HepG2 (cell line): ENCODE data around the gene C2orf15. TPM values are rescaled to one million over a fixed set of nuclear protein-coding genes. Genes with fewer than 3 reads are reported as not detected.

Source experiments
- KDM1A ChIP-seq: IDR thresholded peaks from 2 replicates; pipeline ENCODE4 v1.6.1; 2016; ENCODE audit warnings: missing compliant biosample characterization
- SMARCE1 ChIP-seq: fragments of 450-650 bp; IDR thresholded peaks from 2 replicates; pipeline ENCODE4 v1.6.1; 2017; ENCODE audit warnings: borderline replicate concordance
- TMF1 ChIP-seq: sonication (generic); formaldehyde crosslinking; IDR thresholded peaks from 2 replicates; pipeline ENCODE4 v1.8.1; 2022; ENCODE audit warnings: low read depth, missing genetic modification reagents
- ZBTB20 ChIP-seq: sonication (generic); formaldehyde crosslinking; IDR thresholded peaks from 2 replicates; pipeline ENCODE4 v1.8.1; 2023; ENCODE audit warnings: missing genetic modification reagents, low read depth, mild to moderate bottlenecking, borderline replicate concordance
- ZMAT3 ChIP-seq: sonication (generic); formaldehyde crosslinking; conservative IDR thresholded peaks from 2 replicates; pipeline ENCODE4 v1.7.0; 2021; ENCODE audit warnings: missing genetic modification reagents
- ZNF224 ChIP-seq: sonication (generic); formaldehyde crosslinking; IDR thresholded peaks from 2 replicates; pipeline ENCODE4 v1.5.0; 2020; ENCODE audit warnings: mild to moderate bottlenecking, missing genetic modification reagents
- ZNF292 ChIP-seq: sonication (generic); formaldehyde crosslinking; IDR thresholded peaks from 2 replicates; pipeline ENCODE4 v1.8.1; 2022; ENCODE audit warnings: mild to moderate bottlenecking, low read depth, missing genetic modification reagents, borderline replicate concordance
- ZNF3 ChIP-seq: IDR thresholded peaks from 2 replicates; pipeline ENCODE4 v1.7.0; 2017; ENCODE audit warnings: inconsistent platforms
- ZNF577 ChIP-seq: sonication (generic); formaldehyde crosslinking; IDR thresholded peaks from 2 replicates; pipeline ENCODE4 v1.4.0; 2020; ENCODE audit warnings: mild to moderate bottlenecking, low read depth, missing genetic modification reagents, borderline replicate concordance
- ZNF672 ChIP-seq: sonication (generic); formaldehyde crosslinking; IDR thresholded peaks from 2 replicates; pipeline ENCODE4 v1.8.1; 2022; ENCODE audit warnings: missing genetic modification reagents
- ZNF746 ChIP-seq: sonication (generic); formaldehyde crosslinking; IDR thresholded peaks from 2 replicates; pipeline ENCODE4 v1.8.0; 2022; ENCODE audit warnings: mild to moderate bottlenecking, missing genetic modification reagents
- ZNF772 ChIP-seq: sonication (generic); formaldehyde crosslinking; IDR thresholded peaks from 2 replicates; pipeline ENCODE4 v1.5.0; 2020; ENCODE audit warnings: mild to moderate bottlenecking, missing genetic modification reagents
- ZNF816 ChIP-seq: sonication (generic); formaldehyde crosslinking; IDR thresholded peaks from 2 replicates; pipeline ENCODE4 v1.8.0; 2022; ENCODE audit warnings: missing genetic modification reagents, mild to moderate bottlenecking, borderline replicate concordance
- polyA plus RNA-seq, 8 experiments: library from polyadenylated mRNA; depleted of rRNA in 3 of 8; stranded (reverse) in 7 of 8; unstranded in 1 of 8; fragments of >200 nt; fragmentation: Illumina TruSeq in 4 of 8; extraction: Trizol in 4 of 8; gene quantifications; 2 replicates each; pipeline versions ENCODE4 v1.2.1 to v1.2.3, GENCODE V29; 2011 to 2016; ENCODE audit warnings: low read depth in 4 of 8, missing spikeins in 1 of 8, mixed read lengths in 1 of 8; ENCODE audit not compliant: insufficient read depth in 1 of 8
- total RNA-seq, 5 experiments: library from RNA; depleted of rRNA; stranded (reverse); fragments of >200 nt; fragmentation: Illumina TruSeq; extraction: Trizol; gene quantifications; 2 replicates each; pipeline ENCODE4 v1.2.3, GENCODE V29; 2016; ENCODE audit warnings: low read depth in 1 of 5
- TF ChIP-seq, protein P1 (sequence below): sonication (generic); formaldehyde crosslinking; IDR thresholded peaks from 2 replicates; pipeline ENCODE4 v1.5.0; 2020; ENCODE audit warnings: mild to moderate bottlenecking, missing genetic modification reagents
- TF ChIP-seq, protein P2 (sequence below): sonication (generic); formaldehyde crosslinking; IDR thresholded peaks from 2 replicates; pipeline ENCODE4 v1.8.1; 2023; ENCODE audit warnings: missing genetic modification reagents, inconsistent platforms, borderline replicate concordance
- TF ChIP-seq, protein P3 (sequence below): sonication (generic); formaldehyde crosslinking; IDR thresholded peaks from 2 replicates; pipeline ENCODE4 v1.5.0; 2020; ENCODE audit warnings: mild to moderate bottlenecking, missing genetic modification reagents, moderate library complexity
- TF ChIP-seq, protein P4 (sequence below): sonication (generic); formaldehyde crosslinking; IDR thresholded peaks from 2 replicates; pipeline ENCODE4 v1.5.0; 2020; ENCODE audit warnings: missing genetic modification reagents, mild to moderate bottlenecking, borderline replicate concordance
- TF ChIP-seq, protein P5 (sequence below): sonication (generic); formaldehyde crosslinking; IDR thresholded peaks from 2 replicates; pipeline ENCODE4 v1.5.0; 2020; ENCODE audit warnings: missing genetic modification reagents
- TF ChIP-seq, protein P6 (sequence below): sonication (generic); formaldehyde crosslinking; IDR thresholded peaks from 2 replicates; pipeline ENCODE4 v1.4.0; 2020; ENCODE audit warnings: missing genetic modification reagents, low read depth, mild to moderate bottlenecking, borderline replicate concordance
- TF ChIP-seq, protein P7 (sequence below): sonication (generic); formaldehyde crosslinking; IDR thresholded peaks from 2 replicates; pipeline ENCODE4 v1.5.1; 2020; ENCODE audit warnings: missing genetic modification reagents, mild to moderate bottlenecking, borderline replicate concordance

Gene C2orf15
- total and polyA plus RNA-seq, 2 of the 13 experiments (the other 11 are each of a cell fraction or from before 2014, with no cell fraction given) = 5.5 to 8.3 TPM

DNA sequence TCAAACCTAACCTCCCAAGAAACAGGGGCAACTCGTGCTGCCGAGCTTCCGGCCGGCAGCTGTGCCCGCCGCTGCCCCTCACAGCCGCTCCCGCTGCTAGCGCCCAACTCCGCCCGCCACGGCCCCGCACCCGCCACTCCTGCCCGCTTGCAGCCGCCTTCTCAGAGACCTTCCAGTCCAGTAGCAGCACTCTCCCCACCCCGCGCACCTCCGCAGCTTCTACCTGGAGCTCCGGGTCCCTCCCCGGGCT is 722 bp upstream of the C2orf15 start (continued):
- TF ChIP-seq, protein P1, sequence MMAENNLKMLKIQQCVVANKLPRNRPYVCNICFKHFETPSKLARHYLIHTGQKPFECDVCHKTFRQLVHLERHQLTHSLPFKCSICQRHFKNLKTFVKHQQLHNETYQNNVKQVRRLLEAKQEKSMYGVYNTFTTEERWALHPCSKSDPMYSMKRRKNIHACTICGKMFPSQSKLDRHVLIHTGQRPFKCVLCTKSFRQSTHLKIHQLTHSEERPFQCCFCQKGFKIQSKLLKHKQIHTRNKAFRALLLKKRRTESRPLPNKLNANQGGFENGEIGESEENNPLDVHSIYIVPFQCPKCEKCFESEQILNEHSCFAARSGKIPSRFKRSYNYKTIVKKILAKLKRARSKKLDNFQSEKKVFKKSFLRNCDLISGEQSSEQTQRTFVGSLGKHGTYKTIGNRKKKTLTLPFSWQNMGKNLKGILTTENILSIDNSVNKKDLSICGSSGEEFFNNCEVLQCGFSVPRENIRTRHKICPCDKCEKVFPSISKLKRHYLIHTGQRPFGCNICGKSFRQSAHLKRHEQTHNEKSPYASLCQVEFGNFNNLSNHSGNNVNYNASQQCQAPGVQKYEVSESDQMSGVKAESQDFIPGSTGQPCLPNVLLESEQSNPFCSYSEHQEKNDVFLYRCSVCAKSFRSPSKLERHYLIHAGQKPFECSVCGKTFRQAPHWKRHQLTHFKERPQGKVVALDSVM (CRISPR knock-in tag) = no peak
- TF ChIP-seq ZMAT3 (peak; percentile 65; the same call in 1 of the 2 replicates), SMARCE1 (no peak), TMF1 (peak; percentile 20), ZNF292 (CRISPR knock-in tag) (peak; percentile 94; the same call in 1 of the 2 replicates), ZNF816 (peak; percentile 65; the same call in 1 of the 2 replicates), ZBTB20 (CRISPR knock-in tag) (peak; percentile 82), ZNF672 (CRISPR knock-in tag) (no peak), ZNF3 (CRISPR knock-in tag) (0 out of 2 replicates have a peak, but pooled peaks have one; percentile 27), ZNF772 (peak; percentile 71), ZNF224 (CRISPR knock-in tag) (peak; percentile 77; the same call in 1 of the 2 replicates), ZNF746 (CRISPR knock-in tag) (0 out of 2 replicates have a peak, but pooled peaks have one; percentile 52), ZNF577 (CRISPR knock-in tag) (no peak), KDM1A (CRISPR knock-in tag) (no peak)
- TF ChIP-seq, protein P2, sequence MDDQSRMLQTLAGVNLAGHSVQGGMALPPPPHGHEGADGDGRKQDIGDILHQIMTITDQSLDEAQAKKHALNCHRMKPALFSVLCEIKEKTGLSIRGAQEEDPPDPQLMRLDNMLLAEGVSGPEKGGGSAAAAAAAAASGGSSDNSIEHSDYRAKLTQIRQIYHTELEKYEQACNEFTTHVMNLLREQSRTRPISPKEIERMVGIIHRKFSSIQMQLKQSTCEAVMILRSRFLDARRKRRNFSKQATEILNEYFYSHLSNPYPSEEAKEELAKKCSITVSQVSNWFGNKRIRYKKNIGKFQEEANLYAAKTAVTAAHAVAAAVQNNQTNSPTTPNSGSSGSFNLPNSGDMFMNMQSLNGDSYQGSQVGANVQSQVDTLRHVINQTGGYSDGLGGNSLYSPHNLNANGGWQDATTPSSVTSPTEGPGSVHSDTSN (CRISPR knock-in tag) = 0 out of 2 replicates have a peak, but pooled peaks have one; percentile 56
- TF ChIP-seq, protein P3, sequence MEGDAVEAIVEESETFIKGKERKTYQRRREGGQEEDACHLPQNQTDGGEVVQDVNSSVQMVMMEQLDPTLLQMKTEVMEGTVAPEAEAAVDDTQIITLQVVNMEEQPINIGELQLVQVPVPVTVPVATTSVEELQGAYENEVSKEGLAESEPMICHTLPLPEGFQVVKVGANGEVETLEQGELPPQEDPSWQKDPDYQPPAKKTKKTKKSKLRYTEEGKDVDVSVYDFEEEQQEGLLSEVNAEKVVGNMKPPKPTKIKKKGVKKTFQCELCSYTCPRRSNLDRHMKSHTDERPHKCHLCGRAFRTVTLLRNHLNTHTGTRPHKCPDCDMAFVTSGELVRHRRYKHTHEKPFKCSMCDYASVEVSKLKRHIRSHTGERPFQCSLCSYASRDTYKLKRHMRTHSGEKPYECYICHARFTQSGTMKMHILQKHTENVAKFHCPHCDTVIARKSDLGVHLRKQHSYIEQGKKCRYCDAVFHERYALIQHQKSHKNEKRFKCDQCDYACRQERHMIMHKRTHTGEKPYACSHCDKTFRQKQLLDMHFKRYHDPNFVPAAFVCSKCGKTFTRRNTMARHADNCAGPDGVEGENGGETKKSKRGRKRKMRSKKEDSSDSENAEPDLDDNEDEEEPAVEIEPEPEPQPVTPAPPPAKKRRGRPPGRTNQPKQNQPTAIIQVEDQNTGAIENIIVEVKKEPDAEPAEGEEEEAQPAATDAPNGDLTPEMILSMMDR (CRISPR knock-in tag) = 0 out of 2 replicates have a peak, but pooled peaks have one; percentile 15
- TF ChIP-seq, protein P4, sequence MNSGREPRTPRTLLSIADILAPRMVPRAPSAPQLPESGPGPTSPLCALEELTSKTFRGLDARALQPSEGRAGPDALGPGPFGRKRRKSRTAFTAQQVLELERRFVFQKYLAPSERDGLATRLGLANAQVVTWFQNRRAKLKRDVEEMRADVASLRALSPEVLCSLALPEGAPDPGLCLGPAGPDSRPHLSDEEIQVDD (CRISPR knock-in tag) = 0 out of 2 replicates have a peak, but pooled peaks have one; percentile 87
- TF ChIP-seq, protein P5, sequence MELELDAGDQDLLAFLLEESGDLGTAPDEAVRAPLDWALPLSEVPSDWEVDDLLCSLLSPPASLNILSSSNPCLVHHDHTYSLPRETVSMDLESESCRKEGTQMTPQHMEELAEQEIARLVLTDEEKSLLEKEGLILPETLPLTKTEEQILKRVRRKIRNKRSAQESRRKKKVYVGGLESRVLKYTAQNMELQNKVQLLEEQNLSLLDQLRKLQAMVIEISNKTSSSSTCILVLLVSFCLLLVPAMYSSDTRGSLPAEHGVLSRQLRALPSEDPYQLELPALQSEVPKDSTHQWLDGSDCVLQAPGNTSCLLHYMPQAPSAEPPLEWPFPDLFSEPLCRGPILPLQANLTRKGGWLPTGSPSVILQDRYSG (CRISPR knock-in tag) = 0 out of 2 replicates have a peak, but pooled peaks have one; percentile 52
- TF ChIP-seq, protein P6, sequence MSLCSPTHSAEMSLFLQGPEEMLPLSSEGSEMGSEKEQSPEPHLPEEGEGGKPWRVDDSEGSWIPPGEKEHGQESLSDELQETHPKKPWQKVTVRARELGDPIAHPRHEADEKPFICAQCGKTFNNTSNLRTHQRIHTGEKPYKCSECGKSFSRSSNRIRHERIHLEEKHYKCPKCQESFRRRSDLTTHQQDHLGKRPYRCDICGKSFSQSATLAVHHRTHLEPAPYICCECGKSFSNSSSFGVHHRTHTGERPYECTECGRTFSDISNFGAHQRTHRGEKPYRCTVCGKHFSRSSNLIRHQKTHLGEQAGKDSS = 0 out of 2 replicates have a peak, but pooled peaks have one; percentile 51
- TF ChIP-seq, protein P7, sequence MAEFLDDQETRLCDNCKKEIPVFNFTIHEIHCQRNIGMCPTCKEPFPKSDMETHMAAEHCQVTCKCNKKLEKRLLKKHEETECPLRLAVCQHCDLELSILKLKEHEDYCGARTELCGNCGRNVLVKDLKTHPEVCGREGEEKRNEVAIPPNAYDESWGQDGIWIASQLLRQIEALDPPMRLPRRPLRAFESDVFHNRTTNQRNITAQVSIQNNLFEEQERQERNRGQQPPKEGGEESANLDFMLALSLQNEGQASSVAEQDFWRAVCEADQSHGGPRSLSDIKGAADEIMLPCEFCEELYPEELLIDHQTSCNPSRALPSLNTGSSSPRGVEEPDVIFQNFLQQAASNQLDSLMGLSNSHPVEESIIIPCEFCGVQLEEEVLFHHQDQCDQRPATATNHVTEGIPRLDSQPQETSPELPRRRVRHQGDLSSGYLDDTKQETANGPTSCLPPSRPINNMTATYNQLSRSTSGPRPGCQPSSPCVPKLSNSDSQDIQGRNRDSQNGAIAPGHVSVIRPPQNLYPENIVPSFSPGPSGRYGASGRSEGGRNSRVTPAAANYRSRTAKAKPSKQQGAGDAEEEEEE (CRISPR knock-in tag) = peak; percentile 26
